ENCODE data around the gene KRT15. TPM values are rescaled to one million over a fixed set of nuclear protein-coding genes. Genes with fewer than 3 reads are reported as not detected.

Gene KRT15
- total RNA-seq, 1 donor from 2014 or later: 24.3 TPM

- no peaks in the 10 kb centered on the region for H3K36me3 ChIP-seq
- ATAC-seq: no peak
- H3K27ac ChIP-seq: no peak overlapping the region
- H3K9me3 ChIP-seq: no peaks in the 10 kb centered on the region
- no peak for DNase-seq
- H3K4me1 ChIP-seq: peaks cover 10% of the 10 kb centered on the region
- H3K4me3 ChIP-seq: no peak overlapping the region
- intact Hi-C loops (cut with DNase I): no loop called here
- TF ChIP-seq, protein P1, sequence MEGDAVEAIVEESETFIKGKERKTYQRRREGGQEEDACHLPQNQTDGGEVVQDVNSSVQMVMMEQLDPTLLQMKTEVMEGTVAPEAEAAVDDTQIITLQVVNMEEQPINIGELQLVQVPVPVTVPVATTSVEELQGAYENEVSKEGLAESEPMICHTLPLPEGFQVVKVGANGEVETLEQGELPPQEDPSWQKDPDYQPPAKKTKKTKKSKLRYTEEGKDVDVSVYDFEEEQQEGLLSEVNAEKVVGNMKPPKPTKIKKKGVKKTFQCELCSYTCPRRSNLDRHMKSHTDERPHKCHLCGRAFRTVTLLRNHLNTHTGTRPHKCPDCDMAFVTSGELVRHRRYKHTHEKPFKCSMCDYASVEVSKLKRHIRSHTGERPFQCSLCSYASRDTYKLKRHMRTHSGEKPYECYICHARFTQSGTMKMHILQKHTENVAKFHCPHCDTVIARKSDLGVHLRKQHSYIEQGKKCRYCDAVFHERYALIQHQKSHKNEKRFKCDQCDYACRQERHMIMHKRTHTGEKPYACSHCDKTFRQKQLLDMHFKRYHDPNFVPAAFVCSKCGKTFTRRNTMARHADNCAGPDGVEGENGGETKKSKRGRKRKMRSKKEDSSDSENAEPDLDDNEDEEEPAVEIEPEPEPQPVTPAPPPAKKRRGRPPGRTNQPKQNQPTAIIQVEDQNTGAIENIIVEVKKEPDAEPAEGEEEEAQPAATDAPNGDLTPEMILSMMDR (IDR thresholded peaks at IDR 0.05): no peak
- H3K27me3 ChIP-seq: no peaks in the 10 kb centered on the region
These were observed 34.5 kb upstream of the KRT15 start for GRCh38 chr17:41553176-41553575.

DNA sequence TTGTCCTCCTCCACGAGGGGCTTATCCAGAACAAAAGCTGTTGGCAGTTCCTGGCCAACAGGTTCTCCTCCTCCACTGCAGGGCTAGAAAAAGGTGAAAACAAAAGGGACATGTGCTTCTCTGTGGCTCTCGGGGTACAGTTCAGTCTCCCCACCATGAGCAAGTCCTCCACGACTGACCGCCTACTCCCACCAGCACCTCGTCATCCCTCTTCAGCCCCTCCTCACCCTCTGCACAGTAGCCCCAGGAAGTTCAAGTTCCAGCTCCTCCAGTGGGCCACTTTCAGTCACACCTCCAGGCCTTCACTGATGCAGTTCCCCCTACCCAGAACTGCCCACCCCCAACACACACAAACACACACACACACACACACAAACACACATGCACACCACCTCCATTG is 33.8 kb upstream of the KRT15 start:
- DNase-seq: no peak
- no peak overlapping the region for H3K27ac ChIP-seq
- no peak for ATAC-seq
- no peaks in the 10 kb centered on the region for H3K36me3 ChIP-seq
- H3K9me3 ChIP-seq: no peaks in the 10 kb centered on the region
- intact Hi-C loops (cut with DNase I): no loop called here
- no peak overlapping the region for H3K4me3 ChIP-seq
- TF ChIP-seq, protein P1 (IDR thresholded peaks at IDR 0.05): no peak
- H3K27me3 ChIP-seq: no peaks in the 10 kb centered on the region
- peaks cover 14% of the 10 kb centered on the region for H3K4me1 ChIP-seq

GRCh38 chr17:41551365-41551764 is 32.7 kb upstream of the KRT15 start:
- Histone ChIP-seq H3K4me1 (peaks cover 14% of the 10 kb centered on the region), H3K9me3 (no peaks in the 10 kb centered on the region), H3K27me3 (no peaks in the 10 kb centered on the region), H3K4me3 (no peak overlapping the region), H3K27ac (no peak overlapping the region), H3K36me3 (no peaks in the 10 kb centered on the region)
- intact Hi-C loops (cut with DNase I): no loop called here
- DNase-seq: no peak
- no peak for ATAC-seq
- TF ChIP-seq, protein P1 (IDR thresholded peaks at IDR 0.05): no peak

DNA sequence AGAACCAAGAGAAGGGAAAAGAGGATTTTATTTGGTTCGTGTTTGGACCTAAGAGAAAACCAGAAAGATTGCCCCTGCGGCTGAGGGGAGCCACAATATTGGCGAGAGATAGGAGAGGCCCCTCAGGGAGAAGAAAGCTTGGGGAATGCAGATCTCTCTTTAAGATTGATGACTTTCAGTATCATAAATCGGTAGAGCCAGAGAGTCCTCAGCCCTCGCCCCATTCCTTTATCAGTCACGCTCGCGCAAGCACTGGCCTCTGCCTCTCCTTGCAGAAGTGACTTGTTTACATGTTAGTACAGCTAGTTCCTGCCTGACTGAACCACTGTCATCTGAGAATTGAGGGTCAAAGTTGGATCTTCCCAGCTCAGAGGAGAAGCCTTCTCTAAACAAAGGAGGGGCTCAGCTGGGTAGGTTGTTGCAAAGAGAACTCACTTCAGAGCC is 30.9 kb upstream of the KRT15 start:
- DNase-seq: no peak
- TF ChIP-seq, protein P1 (IDR thresholded peaks at IDR 0.05): no peak
- no peak overlapping the region for H3K4me3 ChIP-seq
- no peak for ATAC-seq
- H3K4me1 ChIP-seq: peaks cover 14% of the 10 kb centered on the region
- H3K27me3 ChIP-seq: no peaks in the 10 kb centered on the region
- H3K9me3 ChIP-seq: no peaks in the 10 kb centered on the region
- no peaks in the 10 kb centered on the region for H3K36me3 ChIP-seq
- H3K27ac ChIP-seq: no peak overlapping the region
- intact Hi-C loops (cut with DNase I): loop anchor here (5.0 kb wide), 1 partner anchor 98 kb away; no protein-coding TSS in a partner anchor

- ATAC-seq (peak; percentile 92), DNase-seq (peak; percentile 92)
- peak overlapping the region; percentile 23 for H3K4me3 ChIP-seq
- TF ChIP-seq, protein P1 (IDR thresholded peaks at IDR 0.05): peak; percentile 87
- intact Hi-C loops (cut with DNase I): loop anchor here (5.0 kb wide), 1 partner anchor 98 kb away; no protein-coding TSS in a partner anchor
- H3K4me1 ChIP-seq: peaks cover 14% of the 10 kb centered on the region
- no peaks in the 10 kb centered on the region for H3K36me3 ChIP-seq
- no peaks in the 10 kb centered on the region for H3K9me3 ChIP-seq
- H3K27ac ChIP-seq: peak overlapping the region; percentile 28
- H3K27me3 ChIP-seq: no peaks in the 10 kb centered on the region
These were observed 30.3 kb upstream of the KRT15 start for GRCh38 chr17:41548844-41549595.
